Upper lobe of left lung (tissue), 4 donors: Measurements from ENCODE around the gene PPP1R18.

Source experiments
- CTCF ChIP-seq, 6 experiments: fragments of 450-650 bp in 4 of 6; fragments of 200-600 bp in 2 of 6; sonication (generic) in 2 of 6; IDR thresholded peaks; one replicate each; pipeline ENCODE4 v1.5.1; 2016 to 2019; ENCODE audit warnings: antibody characterized with exemption in 6 of 6
- EP300 ChIP-seq, 4 donors: sonication (generic); formaldehyde crosslinking; IDR thresholded peaks; one replicate each; pipeline ENCODE4 v1.5.1; 2017; ENCODE audit warnings: antibody characterized with exemption in 4 of 4, control low read depth in 2 of 4
- POLR2A ChIP-seq, 4 donors: fragments of 450-650 bp; IDR thresholded peaks; one replicate each; pipeline ENCODE4 v1.5.1; 2016 to 2017; ENCODE audit warnings: antibody characterized with exemption in 4 of 4, mild to moderate bottlenecking in 2 of 4
- POLR2AphosphoS5 ChIP-seq, 2 donors: sonication (generic); formaldehyde crosslinking; IDR thresholded peaks; one replicate each; pipeline ENCODE4 v1.5.1; 2017; ENCODE audit warnings: antibody characterized with exemption in 2 of 2

GRCh38 chr6:30707281-30707850 lies 20.9 kb upstream of the PPP1R18 start:
- TF ChIP-seq CTCF (IDR thresholded peaks at IDR 0.05) (no peak), EP300 (IDR thresholded peaks at IDR 0.05) (no peak), POLR2AphosphoS5 (IDR thresholded peaks at IDR 0.05) (no peak), POLR2A (IDR thresholded peaks at IDR 0.05) (no peak)
